Esophagus mucosa (tissue), 1 donor: Measurements from ENCODE around the gene ABCF3. TPM values are rescaled to one million over a fixed set of nuclear protein-coding genes. Genes with fewer than 3 reads are reported as not detected.
A peak's percentile ranks its signal among the peaks of the same experiment; 100 is the strongest.
"Not testable (repeated sequence)": the region's sequence is repeated elsewhere in the genome, so short reads cannot be mapped to it uniquely, and the experiment has no call there.

Source experiments
- ATAC-seq: fragments of 200-7000 bp; cut with Tn5 transposase; one replicate; pipeline ENCODE4 v1.9.1; 2020
- total RNA-seq: library from RNA; stranded (reverse); gene quantifications from one replicate; pipeline ENCODE4 v1.2.4, GENCODE V29; 2023
- donor health status: DM: yes; HTN: yes; CAD: no.

The ABCF3 gene
- 45.3 TPM for total RNA-seq

GRCh38 chr3:184186184-184186901, at the start of gene ABCF3:
ABCF3 (plus strand) TSS chr3:184186199; CDS start chr3:184186208, 9 bp downstream.
- ATAC-seq: peak; percentile 39

DNA sequence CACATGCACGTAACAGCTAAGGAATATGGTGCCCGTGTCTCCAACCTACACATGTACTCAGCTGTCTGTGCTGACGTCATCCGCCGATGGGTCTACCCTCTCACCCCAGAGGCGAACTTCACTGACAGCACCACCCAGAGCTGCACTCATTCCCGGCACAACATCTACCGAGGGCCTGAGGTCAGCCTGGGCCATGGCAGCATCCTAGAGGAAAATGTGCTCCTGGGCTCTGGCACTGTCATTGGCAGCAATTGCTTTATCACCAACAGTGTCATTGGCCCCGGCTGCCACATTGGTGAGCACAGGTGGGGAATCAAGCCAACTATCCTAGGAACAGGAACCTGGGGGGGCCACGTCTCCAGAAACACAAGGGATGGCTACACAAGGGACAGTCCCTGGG, 45.6 kb upstream of the ABCF3 start:
- no peak for ATAC-seq

GRCh38 chr3:184142199-184142598, 43.8 kb upstream of the ABCF3 start:
- ATAC-seq: no peak

DNA sequence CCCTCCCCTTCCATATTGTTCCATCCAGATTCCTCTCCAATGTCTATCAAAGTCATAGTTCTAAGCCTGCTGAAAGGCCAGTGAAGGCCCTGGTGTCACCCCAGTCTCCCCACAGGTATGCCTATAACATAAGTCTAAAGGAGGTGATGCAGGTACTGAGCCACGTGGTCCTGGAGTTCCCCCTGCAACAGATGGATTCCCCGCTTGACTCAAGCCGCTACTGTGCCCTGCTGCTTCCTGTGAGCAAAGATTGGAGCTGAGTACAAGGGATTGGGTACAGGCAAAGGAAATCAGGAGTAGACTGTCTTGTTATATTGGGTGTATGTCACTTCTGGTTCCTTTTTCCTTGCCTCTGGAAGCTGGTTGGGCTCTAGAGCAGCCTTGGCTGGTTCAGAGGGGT, 42.7 kb upstream of the ABCF3 start:
- ATAC-seq: no peak

- ATAC-seq: no peak
Measured at GRCh38 chr3:184144505-184144904, 41.5 kb upstream of the ABCF3 start.

- peak; percentile 92 for ATAC-seq
Measured at GRCh38 chr3:184145111-184145524, 40.9 kb upstream of the ABCF3 start.

- ATAC-seq: no peak
Measured at GRCh38 chr3:184145751-184146270, 40.2 kb upstream of the ABCF3 start.

- ATAC-seq: no peak
Measured at GRCh38 chr3:184148076-184148475, 37.9 kb upstream of the ABCF3 start.

DNA sequence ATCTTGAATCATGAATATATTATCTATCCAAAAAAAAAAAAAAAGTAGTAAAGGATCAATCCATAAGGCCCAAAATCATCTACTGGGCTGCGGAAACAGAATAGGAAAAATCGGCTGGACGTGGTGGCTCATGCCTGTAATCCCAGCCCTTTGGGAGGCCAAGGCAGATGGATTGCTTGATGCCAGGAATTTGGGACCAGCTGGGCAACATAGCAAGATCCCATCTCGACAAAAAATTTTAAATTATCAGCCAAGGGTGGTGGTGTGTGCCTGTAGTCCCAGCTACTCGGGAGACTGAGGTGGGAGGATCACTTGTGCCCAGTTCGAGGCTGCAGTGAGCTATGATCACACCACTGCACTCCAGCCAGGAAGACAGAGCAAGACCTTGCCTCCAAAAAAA, 36.9 kb upstream of the ABCF3 start:
- ATAC-seq: no peak

- ATAC-seq: not testable (repeated sequence)
Measured at GRCh38 chr3:184149770-184150169, 36.2 kb upstream of the ABCF3 start.

DNA sequence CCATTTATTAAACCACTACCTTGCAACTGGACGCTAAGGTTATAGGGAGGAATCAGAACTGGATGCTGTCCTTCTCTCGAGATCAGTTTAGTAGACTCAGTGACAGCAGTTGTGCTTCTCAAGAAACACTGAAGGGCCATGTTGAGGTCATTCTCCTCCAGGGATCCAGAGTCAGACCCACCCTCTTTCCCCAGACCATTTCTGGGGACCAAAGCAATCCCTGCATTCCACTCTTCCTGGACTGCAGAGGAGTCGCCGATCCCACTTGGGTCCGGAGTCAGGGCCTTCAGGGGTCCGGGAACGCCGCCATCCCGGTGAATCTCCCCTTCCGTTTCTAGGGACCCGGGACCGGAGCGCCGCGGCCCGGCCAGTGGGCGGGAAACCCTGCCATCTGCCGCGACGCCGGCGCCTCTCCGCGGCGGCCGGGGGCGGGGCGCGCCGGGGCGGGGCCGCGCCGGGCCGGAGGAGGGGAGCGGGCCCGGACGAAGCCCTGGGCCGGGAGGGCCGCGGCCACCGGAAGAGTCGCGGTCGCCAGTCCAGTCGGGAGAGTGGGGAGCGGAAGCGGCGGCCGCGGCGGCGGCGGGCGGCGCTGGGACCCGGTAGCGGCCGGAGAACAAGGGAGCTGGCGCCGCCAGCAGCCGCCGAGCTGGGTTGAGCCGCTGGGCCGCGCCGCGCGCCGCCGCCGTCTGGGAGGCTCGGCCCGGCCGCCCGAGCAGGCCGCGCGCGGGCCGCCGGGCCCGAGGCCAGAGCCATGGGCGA, 30.9 kb upstream of the ABCF3 start, which contains the start of gene DVL3:
TSS of gene DVL3 (plus strand) at position 493 of the 759 bp plus-strand sequence. CDS start at position 752, 259 bp downstream.
- peak; percentile 78 for ATAC-seq

DNA sequence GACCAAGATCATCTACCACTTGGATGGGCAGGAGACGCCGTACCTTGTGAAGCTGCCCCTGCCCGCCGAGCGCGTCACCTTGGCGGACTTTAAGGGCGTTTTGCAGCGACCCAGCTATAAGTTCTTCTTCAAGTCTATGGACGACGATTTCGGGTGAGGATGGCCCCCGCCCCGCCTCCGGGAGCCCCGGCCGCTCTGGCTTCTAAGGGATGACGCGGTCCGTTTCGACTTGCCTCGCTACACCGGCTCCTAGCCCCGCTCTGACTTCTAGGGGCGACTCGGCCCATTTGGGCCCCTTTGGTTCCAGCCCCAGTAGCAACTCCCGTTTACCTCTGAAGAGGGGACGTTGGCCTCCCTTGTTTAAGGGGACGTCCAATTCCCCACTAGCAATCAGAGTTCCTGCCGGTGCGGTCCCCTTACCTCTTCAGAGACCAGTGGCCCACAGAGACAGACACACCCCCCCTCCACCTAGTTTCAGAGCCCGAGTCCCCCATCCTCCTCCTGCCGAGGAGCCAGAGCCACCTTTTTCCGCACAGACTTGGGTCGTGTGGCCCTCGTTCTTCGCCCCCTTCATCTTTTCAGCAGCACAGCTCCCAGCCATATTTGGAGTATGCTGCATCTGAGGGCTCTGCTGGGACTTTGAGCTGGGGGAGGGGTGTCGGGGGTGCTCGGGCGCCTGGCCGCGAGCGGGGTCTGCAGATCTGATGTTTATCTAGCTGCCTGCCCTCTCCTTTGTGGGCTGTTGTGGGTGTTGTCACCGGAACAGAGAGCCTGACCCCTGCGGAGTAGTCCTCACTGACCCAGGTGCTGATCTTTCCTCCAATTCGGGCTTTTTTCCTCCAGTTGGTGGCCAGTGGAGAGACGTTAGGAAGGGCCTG, 30.1 kb upstream of the ABCF3 start:
- peak; percentile 41 for ATAC-seq

DNA sequence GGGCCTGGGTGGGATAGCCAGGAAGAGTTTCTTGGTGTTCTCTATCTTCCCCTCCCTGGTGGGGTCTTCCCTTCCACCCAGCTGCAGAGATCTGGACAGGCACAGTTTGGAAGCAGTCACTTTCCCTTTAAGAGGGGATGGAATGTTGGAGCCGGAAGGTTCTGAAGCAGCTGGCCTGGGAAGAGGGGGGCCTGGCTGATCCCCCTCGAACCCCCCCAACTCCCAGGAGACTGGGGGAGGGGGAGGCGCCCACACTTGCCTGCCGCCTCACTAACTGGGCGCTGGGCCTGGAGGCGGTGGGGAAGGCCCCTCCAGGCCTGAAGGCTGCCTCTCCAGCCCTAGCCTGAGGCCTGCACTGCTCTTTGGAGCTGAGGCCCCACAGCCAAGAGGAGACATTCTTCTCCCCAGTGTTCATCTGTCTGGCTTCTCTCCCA, 29.5 kb upstream of the ABCF3 start:
- peak; percentile 8 for ATAC-seq

GRCh38 chr3:184157206-184157605, 28.8 kb upstream of the ABCF3 start:
- ATAC-seq: no peak

DNA sequence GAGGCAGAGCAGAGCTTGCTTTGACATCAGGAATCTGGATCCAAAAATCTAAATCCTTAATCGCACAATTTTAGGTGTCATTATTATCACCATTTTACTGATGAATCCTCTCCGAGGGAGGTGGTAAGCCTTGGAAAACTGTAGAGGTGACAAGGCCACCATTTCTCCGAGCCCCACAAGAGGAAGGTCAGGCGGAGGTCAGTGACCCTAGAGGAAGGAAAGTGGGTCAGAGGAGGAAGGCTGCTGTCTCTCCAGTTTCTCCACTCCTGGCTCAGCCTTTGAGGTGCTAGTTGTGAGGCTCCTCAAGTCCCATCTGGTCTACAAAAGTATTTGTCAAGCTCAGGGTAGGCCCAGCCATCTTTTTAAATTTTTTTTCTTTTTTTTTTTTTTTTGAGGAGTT, 27.6 kb upstream of the ABCF3 start:
- ATAC-seq: no peak

- ATAC-seq: no peak
Measured at GRCh38 chr3:184160456-184160855, 25.5 kb upstream of the ABCF3 start.

DNA sequence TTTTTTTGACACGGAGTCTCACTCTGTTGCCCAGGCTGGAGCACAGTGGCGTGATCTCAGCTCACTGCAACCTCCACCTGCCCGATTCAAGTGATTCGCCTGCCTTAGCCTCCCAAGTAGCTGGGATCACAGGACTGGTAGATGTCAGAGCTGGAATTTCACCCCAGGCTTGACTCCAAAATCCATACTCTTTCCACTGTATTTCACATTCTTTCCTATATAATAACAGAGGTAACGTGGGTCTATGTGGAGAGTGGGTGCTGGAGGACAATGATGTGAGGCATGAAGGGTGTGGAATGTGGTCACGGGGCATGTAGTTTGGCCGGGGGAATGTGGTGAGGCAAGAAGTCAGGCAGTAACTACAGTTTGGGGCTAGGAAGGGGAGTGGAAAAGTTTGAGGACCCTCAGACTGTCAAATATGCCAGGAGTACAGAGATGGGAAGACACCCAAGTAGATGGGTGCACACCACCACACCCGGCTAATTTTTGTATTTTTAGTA, 23.4 kb upstream of the ABCF3 start:
- not testable (repeated sequence) for ATAC-seq

GRCh38 chr3:184164648-184165330, 21.2 kb upstream of the ABCF3 start:
- ATAC-seq: no peak

GRCh38 chr3:184165543-184165942, 20.5 kb upstream of the ABCF3 start:
- no peak for ATAC-seq

- ATAC-seq: no peak
Measured at GRCh38 chr3:184166671-184167070, 19.3 kb upstream of the ABCF3 start.

DNA sequence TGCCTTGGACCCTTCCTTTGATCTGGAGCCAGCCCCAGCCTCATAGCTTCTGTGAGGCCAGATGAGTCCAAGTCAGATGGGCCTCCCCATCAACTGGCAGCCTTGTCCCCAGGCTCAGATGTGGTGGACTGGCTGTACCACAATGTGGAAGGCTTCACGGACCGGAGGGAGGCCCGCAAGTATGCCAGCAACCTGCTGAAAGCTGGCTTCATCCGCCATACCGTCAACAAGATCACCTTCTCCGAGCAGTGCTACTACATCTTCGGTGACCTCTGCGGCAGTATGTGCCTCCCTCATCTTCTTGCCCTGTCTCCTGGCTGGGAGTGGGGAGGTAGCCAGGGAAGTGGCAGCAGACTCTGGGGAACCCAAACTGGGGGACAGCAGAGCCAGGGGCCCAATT, 18.2 kb upstream of the ABCF3 start:
- no peak for ATAC-seq
